Keratinocyte (primary cell): ENCODE results near the gene DYNC2I2. TPM values are rescaled to one million over a fixed set of nuclear protein-coding genes. Genes with fewer than 3 reads are reported as not detected.

Source experiments
- DNase-seq: peaks from one replicate; pipeline ENCODE4 v3.0.0-alpha.2; 2011; ENCODE audit warnings: low read depth, missing footprints, low spot score
- FAIRE-seq: peaks from 2 replicates; lab custom pipeline; 2011; peaks lifted over from hg19 to GRCh38; lab: Jason Lieb, UNC
- H2AFZ ChIP-seq: 2 replicates; pipeline ENCODE4 v1.6.0; 2012; ENCODE audit warnings: low read length, control low read depth, inconsistent platforms; ENCODE audit not compliant: control insufficient read depth
- H3K27ac ChIP-seq: 2 replicates; pipeline ENCODE4 v1.5.1; 2011; ENCODE audit warnings: low read length; ENCODE audit not compliant: control insufficient read depth, insufficient read depth
- H3K27me3 ChIP-seq: 3 replicates; pipeline ENCODE4 v1.6.0; 2011; ENCODE audit warnings: low read length; ENCODE audit not compliant: control insufficient read depth, insufficient read depth; ENCODE audit errors: extremely low read depth
- H3K36me3 ChIP-seq, 2 experiments: 2 replicates in 1 of 2; 3 replicates in 1 of 2; pipeline ENCODE4 v1.5.1; 2011; ENCODE audit warnings: low read length in 2 of 2, mild to moderate bottlenecking in 1 of 2; ENCODE audit not compliant: control insufficient read depth in 2 of 2, insufficient read depth in 2 of 2; ENCODE audit errors: extremely low read depth in 1 of 2
- H3K4me1 ChIP-seq: 3 replicates; pipeline ENCODE4 v1.5.1; 2011; ENCODE audit warnings: low read length; ENCODE audit not compliant: control insufficient read depth, insufficient read depth; ENCODE audit errors: extremely low read depth
- H3K4me2 ChIP-seq: 3 replicates; pipeline ENCODE4 v1.6.0; 2011; ENCODE audit warnings: low read depth, low read length; ENCODE audit not compliant: control insufficient read depth, insufficient read depth; ENCODE audit errors: extremely low read depth
- H3K4me3 ChIP-seq, 3 experiments: fragments of 200-600 bp in 1 of 3; sonication (generic) in 1 of 3; 2 replicates in 2 of 3; 3 replicates in 1 of 3; pipeline ENCODE4 v1.5.1; 2011 to 2016; ENCODE audit warnings: low read length in 3 of 3, mild to moderate bottlenecking in 3 of 3, control low read depth in 2 of 3, inconsistent platforms in 1 of 3, low read depth in 1 of 3, mixed read lengths in 1 of 3, mixed run types in 1 of 3, moderate library complexity in 1 of 3; ENCODE audit not compliant: control insufficient read depth in 2 of 3, insufficient read depth in 2 of 3; ENCODE audit errors: extremely low read depth in 1 of 3
- H3K79me2 ChIP-seq: 2 replicates; pipeline ENCODE4 v1.6.0; 2012; ENCODE audit warnings: low read length; ENCODE audit not compliant: control insufficient read depth, insufficient read depth
- H3K9ac ChIP-seq: 3 replicates; pipeline ENCODE4 v1.6.0; 2011; ENCODE audit warnings: low read length; ENCODE audit not compliant: control insufficient read depth, insufficient read depth; ENCODE audit errors: extremely low read depth
- H3K9me1 ChIP-seq: 3 replicates; pipeline ENCODE4 v1.6.0; 2011; ENCODE audit warnings: low read length; ENCODE audit not compliant: control insufficient read depth, insufficient read depth; ENCODE audit errors: extremely low read depth
- H3K9me3 ChIP-seq: 2 replicates; pipeline ENCODE4 v1.5.1; 2012; ENCODE audit warnings: low read depth, low read length; ENCODE audit not compliant: control insufficient read depth
- H4K20me1 ChIP-seq: 3 replicates; pipeline ENCODE4 v1.6.0; 2011; ENCODE audit warnings: low read length; ENCODE audit not compliant: control insufficient read depth, insufficient read depth; ENCODE audit errors: extremely low read depth
- EZH2 ChIP-seq: IDR thresholded peaks from one replicate; pipeline ENCODE4 v1.6.1; 2012; ENCODE audit warnings: inconsistent platforms, mild to moderate bottlenecking, low read length, moderate library complexity
- dilution Hi-C: fragments of 300-500 bp; cut with MboI; formaldehyde crosslinking; loops from one replicate; pipeline ENCODE4 v1.7.0; 2020; ENCODE audit warnings: low sequenced_read_pairs; ENCODE audit not compliant: extremely low pct_ligation_motif_present
- polyA plus RNA-seq, 5 experiments: library from polyadenylated mRNA; depleted of rRNA in 3 of 5; stranded (reverse) in 3 of 5; stranded (forward) in 1 of 5; unstranded in 1 of 5; fragments of >200 nt; gene quantifications; 1 replicate in 1 of 5; 2 replicates in 3 of 5; 3 replicates in 1 of 5; pipeline versions ENCODE4 v1.2.1 to v1.2.3, GENCODE V29; 2011 to 2012; ENCODE audit warnings: missing spikeins in 2 of 5, low read depth in 1 of 5, low replicate concordance in 1 of 5
- TF ChIP-seq, protein P1 (sequence below), 3 experiments: IDR thresholded peaks in 1 of 3; conservative IDR thresholded peaks in 1 of 3; optimal IDR thresholded peaks in 1 of 3; 2 replicates in 2 of 3; 3 replicates in 1 of 3; pipeline versions ENCODE3 to v1.5.1; 2011; ENCODE audit warnings: low read length in 3 of 3, mild to moderate bottlenecking in 3 of 3, moderate library complexity in 2 of 3, control low read depth in 1 of 3, inconsistent platforms in 1 of 3; ENCODE audit not compliant: insufficient read depth in 2 of 3; ENCODE audit errors: extremely low read depth in 1 of 3

DYNC2I2 gene
- polyA plus RNA-seq, 1 donor (not counting 4 experiments of a cell fraction or from before 2014, with no cell fraction given) = 11.5 TPM

- FAIRE-seq (no peak), DNase-seq (no peak)
- TF ChIP-seq EZH2 = no peak
- TF ChIP-seq, protein P1, sequence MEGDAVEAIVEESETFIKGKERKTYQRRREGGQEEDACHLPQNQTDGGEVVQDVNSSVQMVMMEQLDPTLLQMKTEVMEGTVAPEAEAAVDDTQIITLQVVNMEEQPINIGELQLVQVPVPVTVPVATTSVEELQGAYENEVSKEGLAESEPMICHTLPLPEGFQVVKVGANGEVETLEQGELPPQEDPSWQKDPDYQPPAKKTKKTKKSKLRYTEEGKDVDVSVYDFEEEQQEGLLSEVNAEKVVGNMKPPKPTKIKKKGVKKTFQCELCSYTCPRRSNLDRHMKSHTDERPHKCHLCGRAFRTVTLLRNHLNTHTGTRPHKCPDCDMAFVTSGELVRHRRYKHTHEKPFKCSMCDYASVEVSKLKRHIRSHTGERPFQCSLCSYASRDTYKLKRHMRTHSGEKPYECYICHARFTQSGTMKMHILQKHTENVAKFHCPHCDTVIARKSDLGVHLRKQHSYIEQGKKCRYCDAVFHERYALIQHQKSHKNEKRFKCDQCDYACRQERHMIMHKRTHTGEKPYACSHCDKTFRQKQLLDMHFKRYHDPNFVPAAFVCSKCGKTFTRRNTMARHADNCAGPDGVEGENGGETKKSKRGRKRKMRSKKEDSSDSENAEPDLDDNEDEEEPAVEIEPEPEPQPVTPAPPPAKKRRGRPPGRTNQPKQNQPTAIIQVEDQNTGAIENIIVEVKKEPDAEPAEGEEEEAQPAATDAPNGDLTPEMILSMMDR (optimal IDR thresholded peaks at IDR 0.05 in 1 of 3, IDR thresholded peaks at IDR 0.05 in 1 of 3, conservative IDR thresholded peaks at IDR 0.05 in 1 of 3; ENCODE audit: extremely low read depth in 1 of 3, insufficient read depth in 2 of 3, low read length in 3 of 3) = no peak
- H3K27ac ChIP-seq = no peak overlapping the region
- H2AFZ ChIP-seq = no peak overlapping the region
- no peaks in the 10 kb centered on the region for H3K9me3 ChIP-seq
- no peaks in the 10 kb centered on the region for H3K79me2 ChIP-seq
- H3K27me3 ChIP-seq = no peaks in the 10 kb centered on the region
- H4K20me1 ChIP-seq = no peaks in the 10 kb centered on the region
- H3K9me1 ChIP-seq = no peaks in the 10 kb centered on the region
- no peak overlapping the region for H3K4me3 ChIP-seq
- H3K36me3 ChIP-seq = no peaks in the 10 kb centered on the region
- H3K9ac ChIP-seq = no peak overlapping the region
- no peaks in the 10 kb centered on the region for H3K4me1 ChIP-seq
- dilution Hi-C loops = no loop called here
- no peak overlapping the region for H3K4me2 ChIP-seq
These were observed 2.2 kb downstream of the DYNC2I2 start for GRCh38 chr9:128654481-128654880.

- Histone ChIP-seq H3K9me1 (no peaks in the 10 kb centered on the region), H3K27me3 (no peaks in the 10 kb centered on the region), H3K9ac (no peak overlapping the region), H3K4me2 (no peak overlapping the region), H3K4me1 (no peaks in the 10 kb centered on the region), H3K36me3 (no peaks in the 10 kb centered on the region), H3K79me2 (no peaks in the 10 kb centered on the region), H4K20me1 (no peaks in the 10 kb centered on the region), H3K9me3 (no peaks in the 10 kb centered on the region), H3K4me3 (no peak overlapping the region), H3K27ac (no peak overlapping the region), H2AFZ (no peak overlapping the region)
- no peak for FAIRE-seq
- dilution Hi-C loops = no loop called here
- no peak for TF ChIP-seq EZH2
- TF ChIP-seq, protein P1 (optimal IDR thresholded peaks at IDR 0.05 in 1 of 3, IDR thresholded peaks at IDR 0.05 in 1 of 3, conservative IDR thresholded peaks at IDR 0.05 in 1 of 3; ENCODE audit: extremely low read depth in 1 of 3, insufficient read depth in 2 of 3, low read length in 3 of 3) = no peak
- DNase-seq = no peak
These were observed 2.7 kb downstream of the DYNC2I2 start for GRCh38 chr9:128653908-128654307.
